Limb (tissue), 2 donors: ENCODE measurements around the gene LAMA2.
A peak's percentile ranks its signal among the peaks of the same experiment; 100 is the strongest.

Source experiments
- DNase-seq, 2 donors: peaks; one replicate each; pipeline ENCODE4 v3.0.0-alpha.2; 2016; ENCODE audit errors: extremely low spot score in 2 of 2

Gene LAMA2

DNA sequence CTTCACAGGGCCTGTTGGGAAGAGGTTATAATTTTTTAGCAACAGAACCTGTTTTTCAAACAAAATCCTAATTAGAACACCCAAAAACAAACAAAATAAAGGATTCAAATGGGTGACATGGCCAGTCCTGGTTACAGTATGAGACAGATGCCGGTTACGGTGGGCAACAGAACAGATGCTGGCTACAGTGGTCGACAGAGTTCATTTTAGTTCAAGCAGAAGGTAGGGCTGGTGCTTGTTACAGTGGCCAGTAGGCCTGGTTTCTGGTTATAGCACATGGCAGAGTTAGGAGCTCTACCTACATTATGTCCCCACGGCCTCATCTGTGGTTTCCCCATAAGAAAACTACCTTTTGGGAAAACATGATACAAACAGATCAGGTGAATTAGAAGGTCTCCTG lies 327.7 kb downstream of the LAMA2 start:
- DNase-seq: no peak

DNA sequence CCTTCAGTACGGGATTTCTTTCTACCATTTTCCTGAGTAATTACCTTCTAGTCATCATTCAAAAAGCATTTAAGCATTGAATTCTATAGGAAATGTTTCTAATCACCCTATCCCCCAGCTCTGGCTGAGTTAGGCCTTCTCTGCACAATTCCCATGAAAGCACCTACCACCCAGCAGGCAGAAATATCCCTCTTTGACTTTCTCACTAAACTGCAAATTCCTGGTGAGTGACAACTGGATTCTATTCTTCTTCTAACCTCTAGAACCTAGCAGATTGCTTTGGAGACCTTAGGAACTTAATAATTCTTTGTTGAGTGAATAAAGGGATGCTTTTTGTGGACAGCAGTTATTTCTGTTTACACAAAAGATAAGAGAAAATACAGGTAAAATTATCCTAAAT lies 328.7 kb downstream of the LAMA2 start:
- DNase-seq: no peak

DNA sequence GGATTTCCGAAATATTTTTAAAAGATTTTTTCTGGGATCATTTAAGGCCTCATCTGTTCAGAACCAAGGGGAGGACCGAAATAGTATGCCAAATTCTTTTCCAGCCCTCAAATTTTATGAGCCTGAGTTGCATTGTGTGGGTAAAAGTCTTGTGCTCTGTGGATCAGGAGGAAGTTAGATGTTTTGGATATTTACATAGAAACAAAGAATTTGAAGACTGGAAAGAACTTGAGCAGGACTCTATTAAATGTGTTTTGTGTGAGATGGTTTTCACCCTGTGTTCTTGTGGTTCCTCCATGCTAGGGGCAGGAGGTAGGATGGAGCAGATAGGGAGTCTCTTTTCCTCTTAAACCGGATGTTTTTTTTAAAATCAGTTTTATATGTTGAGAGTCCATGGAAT lies 329.1 kb downstream of the LAMA2 start:
- no peak for DNase-seq

DNA sequence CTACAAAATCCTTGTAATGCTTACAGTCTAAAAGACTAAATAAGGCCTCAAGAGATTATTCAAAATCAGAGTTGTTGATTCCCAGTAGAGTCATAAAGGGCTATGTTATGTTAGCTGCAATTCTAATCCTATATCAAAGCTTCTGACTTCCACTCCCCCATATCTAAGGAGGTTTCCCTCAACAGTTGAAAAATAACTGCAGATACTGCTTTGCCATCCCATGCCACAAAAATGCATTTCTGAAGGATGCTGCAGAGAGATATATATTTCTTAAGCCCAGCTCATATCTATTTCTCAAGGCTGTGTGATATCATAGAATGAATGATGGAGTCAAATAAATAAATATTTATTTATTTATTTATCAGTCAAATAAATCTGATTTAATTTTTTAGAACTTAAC lies 332.3 kb downstream of the LAMA2 start:
- no peak for DNase-seq

DNA sequence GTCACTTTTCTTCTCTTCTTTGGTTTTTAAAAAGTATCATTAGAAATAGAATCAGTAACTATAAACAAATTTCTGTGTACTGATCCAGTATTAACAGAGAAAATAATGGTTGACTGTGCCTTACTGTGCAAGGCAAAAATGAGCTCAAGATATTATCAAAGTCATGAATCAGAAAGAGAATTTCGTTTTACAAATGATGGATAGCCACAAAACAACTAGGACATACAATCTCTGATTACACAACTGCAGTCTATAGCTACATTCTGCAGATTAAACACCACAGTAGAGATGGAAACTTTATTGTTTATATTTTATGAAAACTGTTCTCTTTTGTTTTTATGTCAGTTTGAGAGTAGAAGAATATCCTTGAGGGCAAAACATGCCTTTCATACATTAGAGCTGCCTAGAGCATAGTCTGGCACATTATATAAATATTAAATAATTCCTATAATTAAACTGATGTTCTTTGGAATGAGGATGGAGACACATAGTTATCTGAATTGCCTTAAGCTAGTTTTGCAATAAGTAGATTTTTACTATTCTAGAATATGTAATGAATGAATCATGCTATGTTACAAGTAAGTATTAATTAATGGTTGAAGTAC lies 333.1 kb downstream of the LAMA2 start:
- no peak for DNase-seq

DNA sequence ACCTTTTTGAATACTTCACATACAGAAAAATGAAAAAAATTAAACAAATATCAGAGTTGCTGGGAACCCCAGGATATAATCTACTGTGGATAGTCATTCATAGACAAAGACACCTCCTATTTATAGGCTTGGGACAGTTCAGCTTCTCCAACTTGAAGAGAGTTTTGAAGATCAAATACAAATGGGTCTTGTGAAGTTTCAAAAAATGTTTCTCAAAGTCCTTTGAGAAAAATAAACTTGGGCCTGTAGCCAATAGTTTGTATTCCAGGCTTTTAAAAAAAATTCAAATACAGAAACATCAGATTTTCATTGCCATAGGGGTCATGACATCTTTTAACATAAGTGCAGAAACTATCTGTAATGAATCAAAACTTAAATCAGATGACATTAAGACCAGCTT lies 334.8 kb downstream of the LAMA2 start:
- DNase-seq: no peak

DNA sequence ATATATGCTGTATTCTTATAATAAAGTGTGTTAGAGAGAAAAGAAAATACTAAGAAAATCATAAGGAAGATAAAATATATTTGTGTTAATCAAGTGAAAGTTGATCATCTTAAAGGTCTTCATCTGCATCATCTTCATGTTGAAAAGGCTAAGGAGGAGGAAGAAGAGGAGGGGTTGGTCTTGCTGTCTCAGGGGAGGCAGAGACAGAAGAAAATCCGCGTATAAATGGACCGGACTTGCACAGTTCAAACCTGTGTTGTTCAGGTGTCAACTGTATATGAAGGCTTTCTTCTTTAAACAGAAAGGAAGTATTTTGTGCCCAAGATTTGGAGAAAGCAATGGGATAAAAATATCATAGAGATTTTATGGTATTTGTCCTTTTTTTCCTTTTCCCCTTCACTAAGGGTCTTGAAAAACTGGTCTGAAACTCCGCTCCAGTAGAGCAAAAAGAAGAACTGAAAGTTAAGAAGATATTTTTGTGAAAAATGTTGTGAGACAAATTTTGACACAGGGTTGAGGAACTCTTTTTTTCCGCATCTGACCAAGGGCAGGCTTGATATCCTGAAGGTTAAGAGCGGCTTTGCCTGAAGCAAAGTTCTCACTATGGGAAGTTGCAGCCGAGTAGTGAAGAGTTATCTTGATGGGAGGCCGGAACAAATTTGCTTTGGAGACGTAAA lies 350.7 kb downstream of the LAMA2 start:
- no peak for DNase-seq

DNA sequence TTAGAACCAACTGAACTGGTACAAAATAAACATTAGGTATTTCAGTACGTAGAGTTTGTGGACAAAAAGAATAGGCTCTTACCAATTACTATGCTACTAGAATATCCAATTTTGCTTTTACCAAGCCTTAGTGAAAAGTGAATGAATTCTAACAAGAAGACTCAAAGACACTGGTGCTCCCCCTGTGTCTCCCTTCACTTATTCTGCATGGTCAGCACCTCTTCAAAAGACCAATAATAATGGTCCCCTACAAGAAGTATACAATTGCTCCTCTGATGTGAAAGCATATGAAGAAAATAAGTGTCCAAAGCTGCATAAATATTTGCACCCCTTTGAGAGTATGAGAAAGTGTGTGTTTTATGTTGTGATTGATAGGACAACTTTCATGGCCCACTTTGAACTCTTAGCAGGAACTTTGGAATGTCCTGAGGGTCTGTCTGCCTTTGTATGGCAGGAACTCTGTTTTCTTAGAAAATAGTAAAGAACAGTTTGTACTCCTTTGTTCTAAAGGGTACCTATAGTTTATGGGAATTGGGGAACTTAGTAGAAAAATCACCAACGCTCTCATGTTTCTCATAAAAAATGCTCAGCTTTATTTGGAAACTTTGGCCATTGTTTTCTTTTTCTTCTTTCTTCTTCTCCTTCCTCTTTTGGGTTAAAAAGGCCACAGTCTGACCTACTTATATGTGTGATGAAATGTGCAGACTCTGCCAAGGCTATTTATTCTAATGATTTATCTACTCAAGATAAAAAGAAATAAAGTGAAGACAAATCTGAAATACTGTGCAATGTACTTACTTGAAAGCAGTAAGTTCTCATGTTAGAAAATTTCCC lies 352.4 kb downstream of the LAMA2 start:
- DNase-seq: no peak

DNA sequence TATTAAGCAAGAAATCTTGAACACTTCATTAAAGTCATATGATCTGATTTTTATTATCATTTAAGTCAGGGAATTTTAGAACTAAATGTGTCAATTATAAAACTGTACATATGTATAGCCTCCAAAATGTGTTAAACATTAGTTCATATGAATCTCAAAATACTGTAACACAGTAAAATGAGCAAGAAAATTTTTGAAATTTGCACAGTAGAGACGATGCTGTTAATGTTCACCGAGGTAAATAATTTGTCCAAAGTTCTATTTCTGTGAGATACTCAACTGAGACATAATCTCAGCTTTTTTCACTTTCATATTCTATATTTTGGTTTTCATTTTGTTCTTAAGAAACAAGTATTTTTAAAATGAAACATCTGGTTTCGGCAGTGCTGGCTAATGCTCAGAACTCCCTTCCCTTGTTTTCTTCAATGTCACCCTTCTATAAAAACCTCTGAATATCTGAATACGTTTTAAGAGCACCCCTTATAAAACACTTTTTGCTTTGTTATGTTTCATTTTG lies 353.1 kb downstream of the LAMA2 start:
- DNase-seq: no peak

DNA sequence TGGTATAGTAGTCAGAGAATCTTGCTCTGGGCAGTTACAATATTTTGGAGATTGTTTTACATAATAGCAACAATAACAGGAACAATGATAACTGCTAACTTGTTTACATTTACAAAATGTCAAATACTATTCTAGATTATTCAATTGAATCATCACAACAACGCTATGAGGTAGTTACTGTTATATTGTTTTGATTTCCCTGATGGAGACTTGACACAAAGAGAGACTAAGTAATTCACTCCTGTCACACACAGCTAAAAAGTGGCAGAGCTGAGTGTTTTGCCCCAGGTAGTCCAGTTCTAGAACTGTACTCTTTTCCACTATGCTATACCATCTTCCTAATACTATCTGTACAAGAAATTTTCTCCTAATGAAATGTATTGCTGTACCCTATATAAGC lies 356.1 kb downstream of the LAMA2 start:
- DNase-seq: no peak

DNA sequence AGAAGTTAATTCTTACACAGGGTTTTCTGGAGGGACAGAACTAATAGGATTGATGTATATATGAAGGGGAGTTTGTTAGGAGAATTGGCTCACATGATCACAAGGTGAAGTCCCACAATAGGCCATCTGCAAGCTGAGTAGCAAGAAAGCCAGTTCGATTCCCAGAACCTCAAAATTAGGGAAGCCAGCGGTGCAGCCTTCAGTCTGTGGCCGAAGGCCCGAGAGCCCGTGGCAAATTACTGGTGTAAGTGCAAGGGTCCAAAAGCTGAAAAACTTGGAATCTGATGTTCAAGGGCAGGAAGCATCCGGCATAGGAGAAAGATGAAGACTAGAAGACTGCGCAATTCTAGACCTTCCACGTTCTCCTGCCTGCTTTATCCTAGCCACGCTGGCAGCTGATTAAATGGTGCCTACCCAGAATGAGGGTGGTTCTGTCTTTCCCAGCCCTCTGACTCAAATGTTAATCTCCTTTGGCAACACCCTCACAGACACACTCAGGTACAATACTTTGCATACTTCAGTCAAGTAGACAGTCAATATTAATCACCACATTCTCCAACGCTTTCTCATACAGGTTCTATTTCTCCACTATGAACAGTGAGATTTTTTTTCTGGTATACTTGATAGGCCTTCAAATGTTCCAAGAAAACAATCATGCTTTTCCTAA lies 357.0 kb downstream of the LAMA2 start:
- DNase-seq: no peak

DNA sequence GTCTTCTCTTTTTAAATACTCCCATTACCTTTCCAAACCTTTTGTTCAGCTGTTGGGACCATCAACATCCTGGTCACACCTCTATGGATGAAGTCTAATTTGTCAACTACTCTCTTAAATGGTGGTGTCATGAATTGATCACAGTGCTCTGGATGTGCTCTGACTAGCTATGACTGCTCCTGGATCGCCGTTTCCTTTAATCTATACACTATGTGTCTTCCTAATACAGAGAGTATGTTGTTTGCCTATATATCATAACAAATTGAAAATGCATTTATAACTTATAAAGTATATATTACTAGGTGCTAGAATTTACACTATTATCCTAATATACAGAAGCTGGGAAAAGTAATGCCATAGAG lies 357.5 kb downstream of the LAMA2 start:
- no peak for DNase-seq

DNA sequence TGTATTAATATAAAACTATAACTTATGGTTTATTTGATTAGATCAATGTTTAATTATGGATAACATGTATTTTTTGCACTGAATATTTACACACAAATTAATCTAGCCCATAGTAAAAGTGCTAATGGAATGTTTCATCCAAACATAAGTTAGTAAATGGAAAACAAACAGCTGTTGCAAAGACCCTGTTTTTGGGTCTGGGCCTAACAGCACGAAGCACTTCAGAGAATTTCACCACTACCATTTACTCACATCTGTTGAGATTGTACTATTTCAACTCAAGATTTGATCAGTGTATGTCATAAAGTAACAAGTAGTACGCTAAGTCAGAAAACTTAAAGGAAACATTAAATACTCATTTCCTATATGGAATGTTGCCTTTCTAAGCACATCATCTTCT lies 359.6 kb downstream of the LAMA2 start:
- DNase-seq: peak in 1 of 2 donors; percentile 20

DNA sequence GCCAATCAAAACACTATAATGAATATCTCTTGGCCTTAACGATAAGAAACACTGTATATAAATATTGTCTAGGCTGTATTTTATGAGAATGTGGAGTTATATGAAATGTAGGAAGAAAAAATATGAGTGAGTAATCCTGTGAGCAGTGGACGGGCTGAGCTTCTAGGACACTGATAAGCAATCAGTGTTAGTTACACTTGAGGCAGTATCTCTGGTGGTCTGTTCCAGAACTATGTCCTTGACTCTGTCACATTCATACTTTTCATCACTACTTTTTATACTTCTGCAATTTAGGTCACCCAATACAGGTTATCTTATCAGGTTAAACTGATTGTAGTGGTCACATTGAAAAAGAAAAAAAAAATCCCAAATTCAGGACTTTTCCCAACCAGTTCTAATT lies 360.4 kb downstream of the LAMA2 start:
- no peak for DNase-seq

DNA sequence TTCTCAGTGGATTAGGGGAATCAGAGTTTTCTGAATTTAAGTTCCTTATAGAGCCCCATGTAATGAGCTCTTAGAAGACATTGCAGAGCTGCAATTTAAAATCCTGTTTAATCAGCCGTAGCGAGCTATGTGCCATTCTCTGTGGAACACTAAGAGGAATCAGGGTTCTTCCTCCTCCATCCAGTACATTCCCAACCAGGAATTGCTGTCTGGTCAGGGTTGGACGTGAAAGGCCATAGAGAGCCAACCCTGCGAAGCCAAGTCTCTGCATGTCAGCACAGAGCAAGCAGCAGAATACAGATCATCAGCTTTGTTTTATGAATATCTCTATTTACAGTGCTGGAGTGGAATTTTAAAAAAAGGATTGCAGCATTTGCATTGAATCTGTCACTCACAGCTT lies 366.0 kb downstream of the LAMA2 start:
- no peak for DNase-seq

DNA sequence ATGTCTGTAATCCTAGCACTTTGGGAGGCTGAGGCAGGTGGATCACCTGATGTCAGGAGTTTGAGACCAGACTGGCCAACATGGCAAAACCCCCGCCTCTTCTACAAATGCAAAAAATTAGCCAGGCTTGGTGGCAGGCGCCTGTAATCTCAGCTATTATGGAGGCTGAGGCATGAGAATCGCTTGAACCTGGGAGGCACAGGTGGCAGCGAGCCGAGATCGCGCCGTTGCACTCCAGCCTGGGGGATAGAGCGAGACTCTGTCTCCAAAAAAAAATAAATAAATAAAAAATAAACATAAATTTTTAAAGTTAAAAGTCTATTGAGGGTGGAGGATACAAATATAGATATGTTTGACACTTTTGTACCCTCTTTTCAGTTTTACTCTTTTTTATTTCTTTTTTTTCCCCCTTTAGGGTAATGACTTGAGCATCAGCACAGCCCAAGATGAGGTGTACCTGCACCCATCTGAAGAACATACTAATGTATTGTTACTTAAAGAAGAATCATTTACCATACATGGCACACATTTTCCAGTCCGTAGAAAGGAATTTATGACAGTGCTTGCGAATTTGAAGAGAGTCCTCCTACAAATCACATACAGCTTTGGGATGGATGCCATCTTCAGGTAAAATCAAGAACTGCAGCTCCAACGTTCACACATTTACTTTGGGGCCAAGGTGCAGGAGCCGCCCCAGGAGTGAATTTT lies 368.9 kb downstream of the LAMA2 start:
- peak; percentile 54 to 76 for DNase-seq

DNA sequence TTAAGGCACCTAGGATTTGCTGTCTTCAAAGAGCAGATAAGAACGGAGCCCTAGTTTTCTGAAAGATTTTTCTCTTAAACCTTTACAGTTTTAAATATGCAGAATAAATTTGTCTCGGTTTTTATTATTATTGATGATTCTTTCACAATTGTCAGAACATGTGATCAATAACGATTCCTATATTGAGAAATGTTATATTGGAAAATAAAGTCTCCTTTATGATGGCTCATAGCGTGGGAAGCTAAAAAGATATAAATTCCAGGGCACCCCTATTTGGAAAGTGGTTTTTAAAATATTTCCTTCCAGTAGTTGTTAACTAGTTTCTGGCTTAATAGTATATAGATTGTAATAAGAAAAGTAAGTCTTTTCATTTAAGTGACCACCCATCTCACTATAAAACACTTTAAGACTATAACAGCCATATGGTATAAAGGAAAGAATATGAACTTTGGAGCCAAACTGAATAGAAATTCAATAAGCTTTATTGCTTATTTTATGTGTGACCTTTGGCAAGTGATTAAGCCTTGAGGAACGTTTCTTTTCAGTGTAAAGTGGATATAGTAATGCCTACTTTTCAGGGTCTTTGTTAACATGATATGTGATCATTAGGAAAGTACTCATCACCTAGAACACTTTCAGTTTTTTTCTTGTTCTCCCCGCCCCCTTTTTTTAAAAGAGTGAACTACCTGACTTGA lies 369.6 kb downstream of the LAMA2 start:
- DNase-seq: no peak

DNA sequence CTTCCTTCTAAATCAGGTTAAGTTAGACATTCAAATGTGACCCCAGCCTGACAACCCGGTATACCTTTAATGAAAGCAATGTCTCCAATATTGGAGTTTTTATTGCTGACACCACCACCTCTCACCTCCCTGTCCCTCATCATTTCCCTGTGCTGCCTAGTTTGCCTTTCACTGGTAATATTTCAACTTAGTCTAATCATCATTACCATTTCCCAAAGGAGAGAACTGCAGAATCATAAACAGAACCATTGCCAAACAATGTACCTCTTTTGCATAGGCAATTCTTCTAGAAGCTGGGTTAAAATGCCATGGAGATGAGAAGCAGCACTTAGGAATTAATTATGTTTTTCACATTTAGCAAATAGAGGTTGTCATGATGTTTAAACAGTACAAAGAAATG lies 370.3 kb downstream of the LAMA2 start:
- DNase-seq: no peak

DNA sequence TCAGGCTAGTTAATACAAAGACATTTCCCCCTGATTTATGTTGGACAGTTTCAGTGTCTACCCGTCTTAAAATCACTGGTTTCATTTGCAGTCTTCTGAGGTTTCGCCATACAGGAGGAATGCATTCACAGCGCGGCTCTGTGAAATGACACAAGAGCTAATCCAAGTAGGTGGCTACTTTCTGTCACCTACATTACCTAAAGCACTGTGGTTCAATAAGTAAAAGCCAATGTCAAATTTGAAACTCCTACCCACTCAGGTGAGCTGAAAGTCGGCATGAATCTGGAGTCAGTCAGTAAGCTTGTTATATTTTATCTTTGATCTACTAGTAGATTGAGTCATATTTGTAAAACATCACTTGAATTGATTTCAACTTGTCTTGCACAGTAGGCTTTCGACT lies 370.8 kb downstream of the LAMA2 start:
- DNase-seq: no peak

DNA sequence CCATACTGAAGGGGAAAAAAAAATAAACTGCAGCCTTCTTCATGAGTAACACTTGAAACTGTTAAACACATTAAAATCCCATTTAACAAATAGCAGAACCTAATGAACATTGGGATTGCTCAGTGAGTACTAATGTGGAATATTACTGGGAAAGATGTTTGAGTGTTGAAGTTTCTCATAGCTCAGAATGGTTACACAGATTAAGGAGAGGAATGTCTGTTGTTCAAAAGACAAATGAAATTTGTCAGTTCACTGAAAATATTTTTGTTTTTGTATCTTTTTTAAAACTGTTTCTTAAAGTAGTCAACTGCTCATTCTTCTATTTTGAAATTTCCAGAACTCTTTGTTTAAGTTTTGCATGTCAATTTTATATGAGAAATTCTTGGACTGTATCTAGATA lies 374.3 kb downstream of the LAMA2 start:
- no peak for DNase-seq

DNA sequence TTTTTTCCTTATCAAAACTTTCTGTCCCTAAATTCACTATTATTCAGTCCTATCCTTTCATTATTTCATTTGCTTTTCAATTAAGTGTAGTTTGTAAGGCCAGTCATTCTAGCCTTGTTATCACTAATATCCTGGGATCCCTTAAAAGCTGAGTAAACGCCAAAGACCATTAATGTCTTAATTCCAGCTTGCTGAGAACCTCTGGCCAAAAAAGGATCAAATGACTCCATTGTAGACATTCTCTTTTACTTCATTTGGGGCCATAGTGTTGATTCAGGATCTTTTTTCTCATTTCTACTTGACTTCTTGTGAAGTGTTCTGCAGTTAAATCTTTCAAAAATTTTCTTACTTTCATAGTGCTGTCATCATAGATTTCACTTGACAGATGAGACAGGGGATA lies 379.7 kb downstream of the LAMA2 start:
- DNase-seq: no peak
